HepG2 (cell line): ENCODE measurements around the gene TXNDC11. TPM values are rescaled to one million over a fixed set of nuclear protein-coding genes. Genes with fewer than 3 reads are reported as not detected.

Experiments
- AHR ChIP-seq: IDR thresholded peaks from 2 replicates; pipeline ENCODE4 v1.6.1; 2018; ENCODE audit warnings: missing genetic modification reagents, missing compliant biosample characterization
- ASH2L ChIP-seq: fragments of 300-600, 200-600 bp; sonication (generic); IDR thresholded peaks from 2 replicates; pipeline ENCODE4 v1.7.0; 2017; ENCODE audit warnings: low read depth, mild to moderate bottlenecking, moderate library complexity, mixed read lengths, low read length; ENCODE audit not compliant: insufficient read length
- ELF1 ChIP-seq: sonication (generic); formaldehyde crosslinking; IDR thresholded peaks from 2 replicates; pipeline ENCODE4 v1.4.0; 2020; ENCODE audit warnings: missing genetic modification reagents
- FOXO4 ChIP-seq: sonication (generic); formaldehyde crosslinking; conservative IDR thresholded peaks from 2 replicates; pipeline ENCODE4 v1.8.1; 2023; ENCODE audit warnings: missing genetic modification reagents
- HMGA1 ChIP-seq: sonication (generic); formaldehyde crosslinking; conservative IDR thresholded peaks from 2 replicates; pipeline ENCODE4 v1.4.0; 2020; ENCODE audit warnings: missing genetic modification reagents
- IRF9 ChIP-seq: sonication (generic); formaldehyde crosslinking; IDR thresholded peaks from 2 replicates; pipeline ENCODE4 v1.8.0; 2022; ENCODE audit warnings: missing genetic modification reagents, mild to moderate bottlenecking, borderline replicate concordance
- RBAK ChIP-seq: sonication (generic); formaldehyde crosslinking; IDR thresholded peaks from 2 replicates; pipeline ENCODE4 v1.5.1; 2020; ENCODE audit warnings: mild to moderate bottlenecking, missing genetic modification reagents
- SALL2 ChIP-seq: sonication (generic); formaldehyde crosslinking; IDR thresholded peaks from 2 replicates; pipeline ENCODE4 v1.8.1; 2023; ENCODE audit warnings: mild to moderate bottlenecking, missing genetic modification reagents, inconsistent platforms
- SP4 ChIP-seq: sonication (generic); formaldehyde crosslinking; IDR thresholded peaks from 2 replicates; pipeline ENCODE4 v1.8.1; 2023; ENCODE audit warnings: mild to moderate bottlenecking, missing genetic modification reagents
- TEAD2 ChIP-seq: sonication (generic); formaldehyde crosslinking; IDR thresholded peaks from 2 replicates; pipeline ENCODE4 v1.9.0; 2021; ENCODE audit warnings: missing genetic modification reagents
- ZFP41 ChIP-seq: sonication (generic); formaldehyde crosslinking; IDR thresholded peaks from 2 replicates; pipeline ENCODE4 v1.4.0; 2020; ENCODE audit warnings: mild to moderate bottlenecking, missing genetic modification reagents, borderline replicate concordance
- ZKSCAN5 ChIP-seq: sonication (generic); formaldehyde crosslinking; IDR thresholded peaks from 2 replicates; pipeline ENCODE4 v1.5.1; 2020; ENCODE audit warnings: mild to moderate bottlenecking, missing genetic modification reagents
- ZNF484 ChIP-seq: sonication (generic); formaldehyde crosslinking; IDR thresholded peaks from 2 replicates; pipeline ENCODE4 v1.5.1; 2020; ENCODE audit warnings: mild to moderate bottlenecking, low read depth, missing genetic modification reagents, borderline replicate concordance
- ZNF616 ChIP-seq: sonication (generic); formaldehyde crosslinking; IDR thresholded peaks from 2 replicates; pipeline ENCODE4 v1.5.0; 2020; ENCODE audit warnings: low read depth, mild to moderate bottlenecking, missing genetic modification reagents
- ZNF773 ChIP-seq: sonication (generic); formaldehyde crosslinking; IDR thresholded peaks from 2 replicates; pipeline ENCODE4 v1.4.0; 2020; ENCODE audit warnings: missing genetic modification reagents, borderline replicate concordance
- ZNF777 ChIP-seq: sonication (generic); formaldehyde crosslinking; IDR thresholded peaks from 2 replicates; pipeline ENCODE4 v1.4.0; 2020; ENCODE audit warnings: missing genetic modification reagents
- ZNF839 ChIP-seq: sonication (generic); formaldehyde crosslinking; IDR thresholded peaks from 2 replicates; pipeline ENCODE4 v1.4.0; 2020; ENCODE audit warnings: missing genetic modification reagents, mild to moderate bottlenecking, borderline replicate concordance
- ZNF883 ChIP-seq: sonication (generic); formaldehyde crosslinking; IDR thresholded peaks from 2 replicates; pipeline ENCODE4 v1.5.1; 2020; ENCODE audit warnings: mild to moderate bottlenecking, missing genetic modification reagents; ENCODE audit errors: not compliant biosample characterization
- polyA plus RNA-seq, 8 experiments: library from polyadenylated mRNA; depleted of rRNA in 3 of 8; stranded (reverse) in 7 of 8; unstranded in 1 of 8; fragments of >200 nt; fragmentation: Illumina TruSeq in 4 of 8; extraction: Trizol in 4 of 8; gene quantifications; 2 replicates each; pipeline versions ENCODE4 v1.2.1 to v1.2.3, GENCODE V29; 2011 to 2016; ENCODE audit warnings: low read depth in 4 of 8, missing spikeins in 1 of 8, mixed read lengths in 1 of 8; ENCODE audit not compliant: insufficient read depth in 1 of 8
- total RNA-seq, 5 experiments: library from RNA; depleted of rRNA; stranded (reverse); fragments of >200 nt; fragmentation: Illumina TruSeq; extraction: Trizol; gene quantifications; 2 replicates each; pipeline ENCODE4 v1.2.3, GENCODE V29; 2016; ENCODE audit warnings: low read depth in 1 of 5
- TF ChIP-seq, protein P1 (sequence below): sonication (generic); formaldehyde crosslinking; IDR thresholded peaks from 2 replicates; pipeline ENCODE4 v1.4.0; 2020; ENCODE audit warnings: missing genetic modification reagents, borderline replicate concordance
- TF ChIP-seq, protein P2 (sequence below): sonication (generic); formaldehyde crosslinking; IDR thresholded peaks from 2 replicates; pipeline ENCODE4 v1.4.0; 2020; ENCODE audit warnings: mild to moderate bottlenecking, missing genetic modification reagents

The TXNDC11 gene
- total and polyA plus RNA-seq, 2 of the 13 experiments (the other 11 are each of a cell fraction or from before 2014, with no cell fraction given): 74.9 to 123 TPM

DNA sequence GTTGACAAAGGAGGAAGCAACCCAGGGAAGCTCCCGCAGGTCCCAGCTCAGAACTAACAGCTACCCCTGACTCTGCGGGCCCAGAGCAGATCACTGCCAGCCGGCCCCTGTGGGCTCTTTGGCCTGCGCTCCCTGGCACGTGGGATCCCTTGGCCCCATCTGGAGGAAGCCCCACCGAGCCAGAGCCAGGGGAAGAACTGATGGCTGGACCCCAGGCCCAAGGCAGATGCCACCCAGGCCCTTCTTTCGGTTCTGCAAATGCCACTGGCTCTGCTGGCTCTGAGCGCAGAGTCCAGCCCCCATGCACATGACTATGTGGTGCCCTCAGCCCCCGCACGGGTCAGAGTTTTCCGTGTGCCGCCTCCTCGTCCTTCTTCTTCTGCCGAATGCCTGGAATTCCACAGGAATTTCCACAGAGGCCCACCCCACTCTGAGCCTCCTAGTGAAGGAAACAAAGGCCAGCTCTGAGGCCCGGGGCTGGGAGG, 110.2 kb downstream of the TXNDC11 start (continued):
- TF ChIP-seq ZNF777 (CRISPR knock-in tag) (no peak; the same call in 1 of the 2 replicates), AHR (CRISPR knock-in tag) (0 out of 2 replicates have a peak, but pooled peaks have one; percentile 42), TEAD2 (CRISPR knock-in tag) (no peak), ZKSCAN5 (CRISPR knock-in tag) (no peak), ELF1 (CRISPR knock-in tag) (peak; percentile 38), ZNF616 (no peak), ZNF883 (CRISPR knock-in tag) (peak; percentile 55), IRF9 (CRISPR knock-in tag) (no peak), ZNF484 (CRISPR knock-in tag) (no peak), ZFP41 (CRISPR knock-in tag) (no peak), ZNF773 (CRISPR knock-in tag) (peak; percentile 68; the same call in 1 of the 2 replicates), SP4 (CRISPR knock-in tag) (0 out of 2 replicates have a peak, but pooled peaks have one; percentile 38), RBAK (CRISPR knock-in tag) (no peak), ASH2L (no peak), ZNF839 (CRISPR knock-in tag) (peak; percentile 28; the same call in 1 of the 2 replicates), FOXO4 (CRISPR knock-in tag) (no peak), SALL2 (CRISPR knock-in tag) (peak; percentile 61; the same call in 1 of the 2 replicates), HMGA1 (CRISPR knock-in tag) (no peak)
- TF ChIP-seq, protein P1, sequence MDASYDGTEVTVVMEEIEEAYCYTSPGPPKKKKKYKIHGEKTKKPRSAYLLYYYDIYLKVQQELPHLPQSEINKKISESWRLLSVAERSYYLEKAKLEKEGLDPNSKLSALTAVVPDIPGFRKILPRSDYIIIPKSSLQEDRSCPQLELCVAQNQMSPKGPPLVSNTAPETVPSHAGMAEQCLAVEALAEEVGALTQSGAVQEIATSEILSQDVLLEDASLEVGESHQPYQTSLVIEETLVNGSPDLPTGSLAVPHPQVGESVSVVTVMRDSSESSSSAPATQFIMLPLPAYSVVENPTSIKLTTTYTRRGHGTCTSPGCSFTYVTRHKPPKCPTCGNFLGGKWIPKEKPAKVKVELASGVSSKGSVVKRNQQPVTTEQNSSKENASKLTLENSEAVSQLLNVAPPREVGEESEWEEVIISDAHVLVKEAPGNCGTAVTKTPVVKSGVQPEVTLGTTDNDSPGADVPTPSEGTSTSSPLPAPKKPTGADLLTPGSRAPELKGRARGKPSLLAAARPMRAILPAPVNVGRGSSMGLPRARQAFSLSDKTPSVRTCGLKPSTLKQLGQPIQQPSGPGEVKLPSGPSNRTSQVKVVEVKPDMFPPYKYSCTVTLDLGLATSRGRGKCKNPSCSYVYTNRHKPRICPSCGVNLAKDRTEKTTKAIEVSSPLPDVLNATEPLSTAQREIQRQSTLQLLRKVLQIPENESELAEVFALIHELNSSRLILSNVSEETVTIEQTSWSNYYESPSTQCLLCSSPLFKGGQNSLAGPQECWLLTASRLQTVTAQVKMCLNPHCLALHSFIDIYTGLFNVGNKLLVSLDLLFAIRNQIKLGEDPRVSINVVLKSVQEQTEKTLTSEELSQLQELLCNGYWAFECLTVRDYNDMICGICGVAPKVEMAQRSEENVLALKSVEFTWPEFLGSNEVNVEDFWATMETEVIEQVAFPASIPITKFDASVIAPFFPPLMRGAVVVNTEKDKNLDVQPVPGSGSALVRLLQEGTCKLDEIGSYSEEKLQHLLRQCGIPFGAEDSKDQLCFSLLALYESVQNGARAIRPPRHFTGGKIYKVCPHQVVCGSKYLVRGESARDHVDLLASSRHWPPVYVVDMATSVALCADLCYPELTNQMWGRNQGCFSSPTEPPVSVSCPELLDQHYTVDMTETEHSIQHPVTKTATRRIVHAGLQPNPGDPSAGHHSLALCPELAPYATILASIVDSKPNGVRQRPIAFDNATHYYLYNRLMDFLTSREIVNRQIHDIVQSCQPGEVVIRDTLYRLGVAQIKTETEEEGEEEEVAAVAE: 0 out of 2 replicates have a peak, but pooled peaks have one; percentile 30
- TF ChIP-seq, protein P2, sequence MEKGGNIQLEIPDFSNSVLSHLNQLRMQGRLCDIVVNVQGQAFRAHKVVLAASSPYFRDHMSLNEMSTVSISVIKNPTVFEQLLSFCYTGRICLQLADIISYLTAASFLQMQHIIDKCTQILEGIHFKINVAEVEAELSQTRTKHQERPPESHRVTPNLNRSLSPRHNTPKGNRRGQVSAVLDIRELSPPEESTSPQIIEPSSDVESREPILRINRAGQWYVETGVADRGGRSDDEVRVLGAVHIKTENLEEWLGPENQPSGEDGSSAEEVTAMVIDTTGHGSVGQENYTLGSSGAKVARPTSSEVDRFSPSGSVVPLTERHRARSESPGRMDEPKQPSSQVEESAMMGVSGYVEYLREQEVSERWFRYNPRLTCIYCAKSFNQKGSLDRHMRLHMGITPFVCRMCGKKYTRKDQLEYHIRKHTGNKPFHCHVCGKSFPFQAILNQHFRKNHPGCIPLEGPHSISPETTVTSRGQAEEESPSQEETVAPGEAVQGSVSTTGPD (CRISPR knock-in tag): no peak
